Measurements from ENCODE around the gene KCTD7. TPM values are rescaled to one million over a fixed set of nuclear protein-coding genes. Genes with fewer than 3 reads are reported as not detected.

The KCTD7 gene
- total and polyA plus RNA-seq, 2 of the 13 experiments (the other 11 are each of a cell fraction or from before 2014, with no cell fraction given), result 7.3 to 13.5 TPM

DNA sequence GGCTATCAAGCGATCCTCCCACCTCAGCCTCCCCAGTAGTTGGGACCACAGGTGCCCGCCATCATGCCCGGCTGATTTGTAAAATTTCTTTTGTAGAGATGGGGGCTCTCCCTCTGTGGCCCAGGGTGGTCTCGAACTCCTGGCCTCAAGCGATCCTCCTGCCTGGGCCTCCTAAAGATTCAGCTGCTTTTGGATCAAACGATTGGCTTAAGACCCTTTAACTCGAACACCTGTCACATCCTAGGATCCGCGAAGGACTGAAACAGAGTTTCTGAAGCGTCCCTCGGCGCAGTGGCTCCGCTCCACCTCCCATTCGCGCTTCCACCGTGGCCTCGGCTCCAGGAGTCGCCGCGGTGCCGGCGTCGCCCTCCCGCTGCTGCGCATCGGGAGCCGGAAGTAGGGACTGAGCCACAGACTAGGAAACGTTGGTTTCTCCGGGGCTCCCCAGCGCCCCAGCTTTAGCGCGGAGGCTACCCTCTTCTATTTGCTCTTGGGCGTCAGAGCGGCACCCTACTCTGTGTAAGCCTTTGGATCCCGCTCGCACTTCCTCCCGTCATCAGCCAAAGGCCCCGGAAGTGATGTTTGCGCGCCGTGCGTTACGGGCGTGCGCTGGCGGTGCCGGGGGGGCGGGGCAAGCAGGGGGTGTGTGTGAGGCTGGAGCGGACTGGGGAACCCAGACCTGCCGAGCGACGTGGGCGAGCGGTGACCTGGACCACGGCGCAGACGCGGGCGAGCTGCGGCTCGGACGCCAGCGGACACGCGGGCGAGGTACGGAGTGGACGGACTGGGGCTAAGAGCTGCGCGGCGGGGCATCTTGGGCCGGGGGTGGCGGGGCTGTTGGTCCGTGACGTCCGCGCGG lies 53.0 kb downstream of the KCTD7 start (continued):
- TF ChIP-seq, protein P1, sequence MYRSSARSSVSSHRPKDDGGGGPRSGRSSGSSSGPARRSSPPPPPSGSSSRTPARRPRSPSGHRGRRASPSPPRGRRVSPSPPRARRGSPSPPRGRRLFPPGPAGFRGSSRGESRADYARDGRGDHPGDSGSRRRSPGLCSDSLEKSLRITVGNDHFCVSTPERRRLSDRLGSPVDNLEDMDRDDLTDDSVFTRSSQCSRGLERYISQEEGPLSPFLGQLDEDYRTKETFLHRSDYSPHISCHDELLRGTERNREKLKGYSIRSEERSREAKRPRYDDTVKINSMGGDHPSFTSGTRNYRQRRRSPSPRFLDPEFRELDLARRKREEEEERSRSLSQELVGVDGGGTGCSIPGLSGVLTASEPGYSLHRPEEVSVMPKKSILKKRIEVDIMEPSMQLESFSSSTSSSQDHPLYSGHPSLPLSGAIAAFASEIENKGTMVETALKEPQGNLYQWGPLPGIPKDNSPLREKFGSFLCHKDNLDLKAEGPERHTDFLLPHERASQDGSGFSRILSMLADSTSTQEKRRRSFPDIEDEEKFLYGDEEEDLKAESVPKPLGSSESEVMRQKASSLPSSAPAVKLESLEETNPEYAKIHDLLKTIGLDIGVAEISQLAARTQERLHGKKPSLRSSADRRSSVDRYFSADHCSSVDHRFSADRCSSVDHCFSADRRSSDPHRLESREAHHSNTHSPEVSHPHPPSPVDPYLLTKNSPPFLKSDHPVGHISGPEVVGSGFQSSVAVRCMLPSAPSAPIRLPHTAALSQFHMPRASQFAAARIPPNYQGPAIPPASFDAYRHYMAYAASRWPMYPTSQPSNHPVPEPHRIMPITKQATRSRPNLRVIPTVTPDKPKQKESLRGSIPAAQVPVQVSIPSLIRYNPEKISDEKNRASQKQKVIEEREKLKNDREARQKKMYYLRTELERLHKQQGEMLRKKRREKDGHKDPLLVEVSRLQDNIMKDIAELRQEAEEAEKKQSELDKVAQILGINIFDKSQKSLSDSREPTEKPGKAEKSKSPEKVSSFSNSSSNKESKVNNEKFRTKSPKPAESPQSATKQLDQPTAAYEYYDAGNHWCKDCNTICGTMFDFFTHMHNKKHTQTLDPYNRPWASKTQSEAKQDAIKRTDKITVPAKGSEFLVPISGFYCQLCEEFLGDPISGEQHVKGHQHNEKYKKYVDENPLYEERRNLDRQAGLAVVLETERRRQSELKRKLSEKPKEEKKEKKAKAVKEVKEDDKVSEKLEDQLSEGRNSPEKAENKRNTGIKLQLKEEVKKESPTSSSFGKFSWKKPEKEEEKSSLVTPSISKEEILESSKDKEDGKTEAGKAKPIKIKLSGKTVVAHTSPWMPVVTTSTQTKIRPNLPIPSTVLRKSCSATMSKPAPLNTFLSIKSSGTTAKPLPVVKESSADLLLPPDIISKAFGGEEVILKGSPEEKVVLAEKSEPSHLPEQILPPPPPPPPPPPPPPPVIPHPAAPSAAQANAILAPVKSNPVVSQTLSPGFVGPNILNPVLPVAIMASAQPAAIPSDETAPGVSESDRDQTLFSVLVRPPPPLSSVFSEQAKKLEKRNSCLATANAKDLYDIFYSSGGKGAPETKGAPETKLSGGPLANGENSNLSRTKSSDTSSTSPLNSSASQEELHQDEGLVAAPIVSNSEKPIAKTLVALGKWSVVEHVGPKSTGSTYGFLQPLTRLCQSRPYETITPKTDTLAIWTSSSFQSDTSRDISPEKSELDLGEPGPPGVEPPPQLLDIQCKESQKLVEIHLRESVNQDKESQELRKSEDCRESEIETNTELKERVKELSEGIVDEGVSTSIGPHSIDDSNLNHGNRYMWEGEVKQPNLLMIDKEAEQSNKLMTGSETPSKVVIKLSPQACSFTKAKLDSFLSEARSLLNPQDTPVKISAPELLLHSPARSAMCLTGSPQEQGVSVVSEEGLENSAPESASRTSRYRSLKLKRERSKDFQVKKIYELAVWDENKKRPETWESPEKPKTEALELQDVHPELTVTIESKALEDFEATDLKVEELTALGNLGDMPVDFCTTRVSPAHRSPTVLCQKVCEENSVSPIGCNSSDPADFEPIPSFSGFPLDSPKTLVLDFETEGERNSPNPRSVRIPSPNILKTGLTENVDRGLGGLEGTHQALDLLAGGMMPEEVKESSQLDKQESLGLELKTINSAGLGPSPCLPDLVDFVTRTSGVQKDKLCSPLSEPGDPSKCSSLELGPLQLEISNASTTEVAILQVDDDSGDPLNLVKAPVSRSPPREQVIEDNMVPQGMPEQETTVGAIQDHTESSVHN (CRISPR knock-in tag; IDR thresholded peaks at IDR 0.05), result 0 out of 2 replicates have a peak, but pooled peaks have one; percentile 14
- TF ChIP-seq ZNF44 (CRISPR knock-in tag; IDR thresholded peaks at IDR 0.05) (no peak), MIER3 (CRISPR knock-in tag; IDR thresholded peaks at IDR 0.05; ENCODE audit: borderline replicate concordance) (no peak; the same call in 1 of the 2 replicates), ARNTL (CRISPR knock-in tag; IDR thresholded peaks at IDR 0.05) (0 out of 2 replicates have a peak, but pooled peaks have one; percentile 37), PPARG (CRISPR knock-in tag; conservative IDR thresholded peaks at IDR 0.05) (no peak; the same call in 1 of the 2 replicates), ZNF564 (CRISPR knock-in tag; IDR thresholded peaks at IDR 0.05) (peak; percentile 75; the same call in 1 of the 2 replicates), KLF11 (CRISPR knock-in tag; IDR thresholded peaks at IDR 0.05) (no peak), ZNF558 (CRISPR knock-in tag; IDR thresholded peaks at IDR 0.05; ENCODE audit: borderline replicate concordance) (no peak; the same call in 1 of the 2 replicates), ZNF790 (CRISPR knock-in tag; IDR thresholded peaks at IDR 0.05; ENCODE audit: borderline replicate concordance) (no peak), FOXJ3 (CRISPR knock-in tag; IDR thresholded peaks at IDR 0.05; ENCODE audit: borderline replicate concordance) (0 out of 2 replicates have a peak, but pooled peaks have one; percentile 37), ZNF510 (CRISPR knock-in tag; IDR thresholded peaks at IDR 0.05; ENCODE audit: low read depth) (peak; percentile 83; the same call in 1 of the 2 replicates), KLF6 (CRISPR knock-in tag; IDR thresholded peaks at IDR 0.05) (no peak), ZNF7 (CRISPR knock-in tag; IDR thresholded peaks at IDR 0.05) (no peak), RFX3 (CRISPR knock-in tag; IDR thresholded peaks at IDR 0.05) (no peak)
- TF ChIP-seq, protein P2, sequence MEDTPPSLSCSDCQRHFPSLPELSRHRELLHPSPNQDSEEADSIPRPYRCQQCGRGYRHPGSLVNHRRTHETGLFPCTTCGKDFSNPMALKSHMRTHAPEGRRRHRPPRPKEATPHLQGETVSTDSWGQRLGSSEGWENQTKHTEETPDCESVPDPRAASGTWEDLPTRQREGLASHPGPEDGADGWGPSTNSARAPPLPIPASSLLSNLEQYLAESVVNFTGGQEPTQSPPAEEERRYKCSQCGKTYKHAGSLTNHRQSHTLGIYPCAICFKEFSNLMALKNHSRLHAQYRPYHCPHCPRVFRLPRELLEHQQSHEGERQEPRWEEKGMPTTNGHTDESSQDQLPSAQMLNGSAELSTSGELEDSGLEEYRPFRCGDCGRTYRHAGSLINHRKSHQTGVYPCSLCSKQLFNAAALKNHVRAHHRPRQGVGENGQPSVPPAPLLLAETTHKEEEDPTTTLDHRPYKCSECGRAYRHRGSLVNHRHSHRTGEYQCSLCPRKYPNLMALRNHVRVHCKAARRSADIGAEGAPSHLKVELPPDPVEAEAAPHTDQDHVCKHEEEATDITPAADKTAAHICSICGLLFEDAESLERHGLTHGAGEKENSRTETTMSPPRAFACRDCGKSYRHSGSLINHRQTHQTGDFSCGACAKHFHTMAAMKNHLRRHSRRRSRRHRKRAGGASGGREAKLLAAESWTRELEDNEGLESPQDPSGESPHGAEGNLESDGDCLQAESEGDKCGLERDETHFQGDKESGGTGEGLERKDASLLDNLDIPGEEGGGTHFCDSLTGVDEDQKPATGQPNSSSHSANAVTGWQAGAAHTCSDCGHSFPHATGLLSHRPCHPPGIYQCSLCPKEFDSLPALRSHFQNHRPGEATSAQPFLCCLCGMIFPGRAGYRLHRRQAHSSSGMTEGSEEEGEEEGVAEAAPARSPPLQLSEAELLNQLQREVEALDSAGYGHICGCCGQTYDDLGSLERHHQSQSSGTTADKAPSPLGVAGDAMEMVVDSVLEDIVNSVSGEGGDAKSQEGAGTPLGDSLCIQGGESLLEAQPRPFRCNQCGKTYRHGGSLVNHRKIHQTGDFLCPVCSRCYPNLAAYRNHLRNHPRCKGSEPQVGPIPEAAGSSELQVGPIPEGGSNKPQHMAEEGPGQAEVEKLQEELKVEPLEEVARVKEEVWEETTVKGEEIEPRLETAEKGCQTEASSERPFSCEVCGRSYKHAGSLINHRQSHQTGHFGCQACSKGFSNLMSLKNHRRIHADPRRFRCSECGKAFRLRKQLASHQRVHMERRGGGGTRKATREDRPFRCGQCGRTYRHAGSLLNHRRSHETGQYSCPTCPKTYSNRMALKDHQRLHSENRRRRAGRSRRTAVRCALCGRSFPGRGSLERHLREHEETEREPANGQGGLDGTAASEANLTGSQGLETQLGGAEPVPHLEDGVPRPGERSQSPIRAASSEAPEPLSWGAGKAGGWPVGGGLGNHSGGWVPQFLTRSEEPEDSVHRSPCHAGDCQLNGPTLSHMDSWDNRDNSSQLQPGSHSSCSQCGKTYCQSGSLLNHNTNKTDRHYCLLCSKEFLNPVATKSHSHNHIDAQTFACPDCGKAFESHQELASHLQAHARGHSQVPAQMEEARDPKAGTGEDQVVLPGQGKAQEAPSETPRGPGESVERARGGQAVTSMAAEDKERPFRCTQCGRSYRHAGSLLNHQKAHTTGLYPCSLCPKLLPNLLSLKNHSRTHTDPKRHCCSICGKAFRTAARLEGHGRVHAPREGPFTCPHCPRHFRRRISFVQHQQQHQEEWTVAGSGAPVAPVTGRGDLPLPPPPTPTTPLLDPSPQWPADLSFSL (CRISPR knock-in tag; IDR thresholded peaks at IDR 0.05), result no peak

Measured in HepG2 (cell line).